ENCODE data around the gene ERI2. TPM values are rescaled to one million over a fixed set of nuclear protein-coding genes. Genes with fewer than 3 reads are reported as not detected.
A peak's percentile ranks its signal among the peaks of the same experiment; 100 is the strongest.

ERI2 gene
- total and polyA plus RNA-seq, 2 of the 13 experiments (the other 11 are each of a cell fraction or from before 2014, with no cell fraction given): 17.4 to 41.3 TPM

DNA sequence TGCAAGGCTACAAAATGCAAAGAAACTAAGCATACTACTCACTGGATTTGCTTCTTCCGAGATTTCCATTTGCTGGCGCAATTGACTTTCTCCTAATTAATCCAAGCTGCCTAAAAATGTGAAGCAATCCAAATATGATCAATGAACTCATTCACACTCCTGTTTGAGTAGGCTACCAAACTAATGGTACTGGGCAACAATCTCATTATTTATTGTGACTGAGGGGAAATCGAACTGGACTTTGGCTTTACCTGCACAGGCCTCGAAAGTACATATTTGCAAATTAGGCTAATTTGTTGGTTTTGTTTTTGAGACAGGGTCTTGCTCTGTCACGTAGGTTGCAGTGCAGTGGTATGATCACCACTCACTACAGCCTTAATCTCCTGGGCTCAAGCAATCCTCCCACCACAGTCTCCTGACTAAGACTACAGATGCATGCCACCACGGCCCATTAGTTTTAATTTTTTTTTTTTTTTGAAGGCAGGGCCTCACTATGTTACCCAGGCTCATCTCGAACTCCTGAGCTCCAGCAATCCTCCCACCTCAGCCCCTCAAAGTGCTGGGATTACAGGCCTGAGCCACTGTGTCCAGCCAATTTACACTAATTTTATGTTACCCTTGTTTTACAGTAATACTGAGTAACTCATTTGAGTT lies 2.6 kb downstream of the ERI2 start (continued):
- TF ChIP-seq, protein P1, sequence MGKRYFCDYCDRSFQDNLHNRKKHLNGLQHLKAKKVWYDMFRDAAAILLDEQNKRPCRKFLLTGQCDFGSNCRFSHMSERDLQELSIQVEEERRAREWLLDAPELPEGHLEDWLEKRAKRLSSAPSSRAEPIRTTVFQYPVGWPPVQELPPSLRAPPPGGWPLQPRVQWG (CRISPR knock-in tag; IDR thresholded peaks at IDR 0.05; ENCODE audit: borderline replicate concordance, low read depth): no peak
- no peak for TF ChIP-seq SCMH1 (CRISPR knock-in tag; IDR thresholded peaks at IDR 0.05; ENCODE audit: borderline replicate concordance)
- TF ChIP-seq ZNF430 (CRISPR knock-in tag; IDR thresholded peaks at IDR 0.05): no peak; the same call in 1 of the 2 replicates
- TF ChIP-seq ZNF512 (CRISPR knock-in tag; IDR thresholded peaks at IDR 0.05): no peak
- TF ChIP-seq ARNT2 (CRISPR knock-in tag; IDR thresholded peaks at IDR 0.05; ENCODE audit: low read depth): peak; percentile 72; the same call in 1 of the 2 replicates
- TF ChIP-seq MTA1 (CRISPR knock-in tag; IDR thresholded peaks at IDR 0.05; ENCODE audit: borderline replicate concordance): no peak; the same call in 1 of the 2 replicates
- TF ChIP-seq, protein P2, sequence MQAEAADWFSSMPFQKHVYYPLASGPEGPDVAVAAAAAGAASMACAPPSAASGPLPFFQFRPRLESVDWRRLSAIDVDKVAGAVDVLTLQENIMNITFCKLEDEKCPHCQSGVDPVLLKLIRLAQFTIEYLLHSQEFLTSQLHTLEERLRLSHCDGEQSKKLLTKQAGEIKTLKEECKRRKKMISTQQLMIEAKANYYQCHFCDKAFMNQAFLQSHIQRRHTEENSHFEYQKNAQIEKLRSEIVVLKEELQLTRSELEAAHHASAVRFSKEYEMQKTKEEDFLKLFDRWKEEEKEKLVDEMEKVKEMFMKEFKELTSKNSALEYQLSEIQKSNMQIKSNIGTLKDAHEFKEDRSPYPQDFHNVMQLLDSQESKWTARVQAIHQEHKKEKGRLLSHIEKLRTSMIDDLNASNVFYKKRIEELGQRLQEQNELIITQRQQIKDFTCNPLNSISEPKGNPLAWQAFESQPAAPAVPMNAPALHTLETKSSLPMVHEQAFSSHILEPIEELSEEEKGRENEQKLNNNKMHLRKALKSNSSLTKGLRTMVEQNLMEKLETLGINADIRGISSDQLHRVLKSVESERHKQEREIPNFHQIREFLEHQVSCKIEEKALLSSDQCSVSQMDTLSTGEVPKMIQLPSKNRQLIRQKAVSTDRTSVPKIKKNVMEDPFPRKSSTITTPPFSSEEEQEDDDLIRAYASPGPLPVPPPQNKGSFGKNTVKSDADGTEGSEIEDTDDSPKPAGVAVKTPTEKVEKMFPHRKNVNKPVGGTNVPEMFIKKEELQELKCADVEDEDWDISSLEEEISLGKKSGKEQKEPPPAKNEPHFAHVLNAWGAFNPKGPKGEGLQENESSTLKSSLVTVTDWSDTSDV (CRISPR knock-in tag; IDR thresholded peaks at IDR 0.05): no peak
- TF ChIP-seq MYNN (CRISPR knock-in tag; IDR thresholded peaks at IDR 0.05; ENCODE audit: low read depth): no peak
- TF ChIP-seq ZNF547 (CRISPR knock-in tag; IDR thresholded peaks at IDR 0.05): no peak; the same call in 1 of the 2 replicates
- TF ChIP-seq TBX2 (CRISPR knock-in tag; IDR thresholded peaks at IDR 0.05; ENCODE audit: borderline replicate concordance): peak; percentile 100
- peak; percentile 55 to 65 for TF ChIP-seq POLR2A (IDR thresholded peaks at IDR 0.05; ENCODE audit: insufficient read depth in 1 of 2, low read depth in 2 of 2, low read length in 2 of 2)
- TF ChIP-seq YEATS4 (CRISPR knock-in tag; IDR thresholded peaks at IDR 0.05; ENCODE audit: borderline replicate concordance): peak; percentile 52; the same call in 1 of the 2 replicates
- TF ChIP-seq, protein P3, sequence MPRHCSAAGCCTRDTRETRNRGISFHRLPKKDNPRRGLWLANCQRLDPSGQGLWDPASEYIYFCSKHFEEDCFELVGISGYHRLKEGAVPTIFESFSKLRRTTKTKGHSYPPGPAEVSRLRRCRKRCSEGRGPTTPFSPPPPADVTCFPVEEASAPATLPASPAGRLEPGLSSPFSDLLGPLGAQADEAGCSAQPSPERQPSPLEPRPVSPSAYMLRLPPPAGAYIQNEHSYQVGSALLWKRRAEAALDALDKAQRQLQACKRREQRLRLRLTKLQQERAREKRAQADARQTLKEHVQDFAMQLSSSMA (CRISPR knock-in tag; IDR thresholded peaks at IDR 0.05): no peak
- TF ChIP-seq MIXL1 (CRISPR knock-in tag; IDR thresholded peaks at IDR 0.05): peak; percentile 99
- TF ChIP-seq, protein P4, sequence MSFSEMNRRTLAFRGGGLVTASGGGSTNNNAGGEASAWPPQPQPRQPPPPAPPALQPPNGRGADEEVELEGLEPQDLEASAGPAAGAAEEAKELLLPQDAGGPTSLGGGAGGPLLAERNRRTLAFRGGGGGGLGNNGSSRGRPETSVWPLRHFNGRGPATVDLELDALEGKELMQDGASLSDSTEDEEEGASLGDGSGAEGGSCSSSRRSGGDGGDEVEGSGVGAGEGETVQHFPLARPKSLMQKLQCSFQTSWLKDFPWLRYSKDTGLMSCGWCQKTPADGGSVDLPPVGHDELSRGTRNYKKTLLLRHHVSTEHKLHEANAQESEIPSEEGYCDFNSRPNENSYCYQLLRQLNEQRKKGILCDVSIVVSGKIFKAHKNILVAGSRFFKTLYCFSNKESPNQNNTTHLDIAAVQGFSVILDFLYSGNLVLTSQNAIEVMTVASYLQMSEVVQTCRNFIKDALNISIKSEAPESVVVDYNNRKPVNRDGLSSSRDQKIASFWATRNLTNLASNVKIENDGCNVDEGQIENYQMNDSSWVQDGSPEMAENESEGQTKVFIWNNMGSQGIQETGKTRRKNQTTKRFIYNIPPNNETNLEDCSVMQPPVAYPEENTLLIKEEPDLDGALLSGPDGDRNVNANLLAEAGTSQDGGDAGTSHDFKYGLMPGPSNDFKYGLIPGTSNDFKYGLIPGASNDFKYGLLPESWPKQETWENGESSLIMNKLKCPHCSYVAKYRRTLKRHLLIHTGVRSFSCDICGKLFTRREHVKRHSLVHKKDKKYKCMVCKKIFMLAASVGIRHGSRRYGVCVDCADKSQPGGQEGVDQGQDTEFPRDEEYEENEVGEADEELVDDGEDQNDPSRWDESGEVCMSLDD (CRISPR knock-in tag; IDR thresholded peaks at IDR 0.05; ENCODE audit: borderline replicate concordance): no peak
- TF ChIP-seq ARNTL (CRISPR knock-in tag; IDR thresholded peaks at IDR 0.05): peak; percentile 68
- TF ChIP-seq ZBED4 (CRISPR knock-in tag; IDR thresholded peaks at IDR 0.05; ENCODE audit: borderline replicate concordance): no peak

Measured in HepG2 (cell line).